EH (cell line): Measurements from ENCODE around the gene MICOS13.

Experiments used
- DNase-seq: peaks from one replicate; pipeline ENCODE4 v3.0.0-alpha.2; 2015; ENCODE audit warnings: low read depth

MICOS13 gene

DNA sequence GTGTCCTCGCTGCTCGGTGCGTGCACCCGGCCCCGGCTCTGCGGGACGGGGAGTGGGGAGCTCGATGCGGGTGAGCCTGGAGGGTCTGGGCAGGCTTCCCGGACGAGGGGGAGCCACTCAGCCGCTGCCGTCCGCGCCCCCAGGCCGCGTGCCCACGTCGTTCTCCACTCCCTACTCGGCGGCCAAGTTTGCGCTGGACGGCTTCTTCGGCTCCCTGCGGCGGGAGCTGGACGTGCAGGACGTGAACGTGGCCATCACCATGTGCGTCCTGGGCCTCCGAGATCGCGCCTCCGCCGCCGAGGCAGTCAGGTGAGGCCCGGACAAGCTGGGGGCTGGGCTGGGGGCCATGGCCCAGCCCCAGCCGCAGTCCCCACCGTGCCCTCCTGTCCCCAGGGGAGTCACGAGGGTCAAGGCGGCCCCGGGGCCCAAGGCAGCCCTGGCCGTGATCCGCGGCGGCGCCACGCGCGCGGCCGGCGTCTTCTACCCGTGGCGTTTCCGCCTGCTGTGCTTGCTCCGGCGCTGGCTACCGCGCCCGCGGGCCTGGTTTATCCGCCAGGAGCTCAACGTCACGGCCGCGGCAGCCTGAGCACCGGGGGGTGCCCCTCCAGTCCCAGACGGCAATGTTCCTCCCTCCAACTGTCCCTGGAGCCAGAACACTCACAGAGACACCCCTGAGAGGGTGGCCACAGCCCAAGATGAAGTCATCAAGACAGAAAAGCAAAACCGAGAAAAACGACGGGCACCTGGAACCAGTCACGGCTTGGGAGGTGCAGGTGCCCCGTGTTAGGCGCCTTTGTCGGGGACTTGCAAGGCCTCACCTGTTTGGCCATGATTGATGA lies 7.3 kb upstream of the MICOS13 start:
- no peak for DNase-seq

DNA sequence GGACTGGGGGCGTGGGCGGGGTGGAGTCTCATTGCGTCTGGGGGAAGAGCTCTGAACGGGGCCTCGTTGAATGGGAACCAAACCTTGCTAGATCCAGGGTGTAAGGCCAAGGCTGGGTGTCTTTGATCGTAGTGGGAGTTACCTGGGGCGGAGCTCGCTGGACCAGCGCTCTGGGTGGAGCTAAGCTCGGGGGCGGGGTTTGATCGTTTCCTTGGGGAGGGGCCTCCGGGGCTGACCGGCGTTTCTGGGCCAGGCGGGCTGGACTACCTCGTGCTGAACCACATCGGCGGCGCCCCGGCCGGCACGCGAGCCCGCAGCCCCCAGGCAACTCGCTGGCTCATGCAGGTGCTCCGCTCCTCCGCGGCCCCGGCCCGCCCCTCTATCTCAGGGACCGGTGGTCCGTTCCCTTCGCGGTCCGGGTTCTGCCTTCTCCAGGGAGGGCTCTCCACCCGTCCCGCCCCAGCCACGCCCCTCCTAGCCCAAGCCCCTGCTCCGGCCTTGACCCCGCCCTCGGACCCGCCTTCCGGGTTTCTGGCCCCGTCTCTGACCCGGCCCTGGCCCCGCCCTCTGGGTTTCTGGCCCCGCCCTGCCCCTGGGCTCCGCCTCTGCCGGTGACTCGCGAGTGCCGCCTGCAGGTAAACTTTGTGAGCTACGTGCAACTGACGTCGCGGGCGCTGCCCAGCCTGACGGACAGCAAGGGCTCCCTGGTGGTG lies 6.5 kb upstream of the MICOS13 start:
- DNase-seq = peak; percentile 95

DNA sequence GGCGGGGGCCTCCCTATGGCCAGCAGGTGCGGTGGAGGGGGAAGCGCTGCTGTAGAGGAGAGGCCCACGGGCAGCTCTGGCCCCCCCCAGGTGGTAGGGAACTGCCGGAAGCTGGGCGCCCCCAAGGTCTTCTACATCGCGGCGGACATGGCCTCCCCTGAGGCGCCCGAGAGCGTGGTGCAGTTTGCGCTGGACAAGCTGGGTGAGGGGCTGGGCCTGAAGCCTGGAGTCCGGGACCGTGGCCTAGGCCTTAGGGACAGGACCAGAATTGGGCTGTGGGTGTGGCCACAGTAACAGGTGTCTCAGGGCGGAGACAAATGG lies 6.0 kb upstream of the MICOS13 start:
- DNase-seq = no peak

DNA sequence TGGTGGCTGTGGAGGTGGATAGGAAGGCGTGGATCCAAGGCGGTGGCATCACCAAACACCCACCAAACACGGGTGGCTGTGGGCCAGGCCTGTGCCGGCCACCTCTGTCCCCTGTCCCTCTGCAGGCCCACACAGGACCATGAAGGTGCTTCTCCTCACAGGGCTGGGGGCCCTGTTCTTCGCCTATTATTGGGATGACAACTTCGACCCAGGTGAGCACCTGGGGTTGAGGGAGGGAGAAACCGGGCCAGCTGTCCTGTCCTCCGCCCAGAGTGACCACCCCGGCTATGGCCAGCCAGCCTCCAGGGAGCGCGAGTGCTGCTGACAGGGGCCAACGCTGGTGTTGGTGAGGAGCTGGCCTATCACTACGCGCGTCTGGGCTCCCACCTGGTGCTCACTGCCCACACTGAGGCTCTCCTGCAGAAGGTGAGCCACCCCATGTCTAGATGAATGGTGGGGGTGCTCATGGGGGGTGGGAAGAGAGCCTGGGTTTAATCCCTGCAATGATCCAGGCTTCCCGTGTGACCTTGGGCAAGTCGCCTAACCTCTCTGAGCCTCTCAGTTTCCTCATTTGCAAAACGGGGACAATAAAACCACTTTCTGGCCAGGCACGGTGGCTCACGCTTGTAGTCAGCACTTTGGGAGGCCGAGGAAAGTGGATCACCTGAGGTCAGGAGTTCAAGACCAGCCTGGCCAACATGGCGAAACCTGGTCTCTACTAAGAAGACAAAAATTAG lies 4.5 kb upstream of the MICOS13 start:
- no peak for DNase-seq

DNA sequence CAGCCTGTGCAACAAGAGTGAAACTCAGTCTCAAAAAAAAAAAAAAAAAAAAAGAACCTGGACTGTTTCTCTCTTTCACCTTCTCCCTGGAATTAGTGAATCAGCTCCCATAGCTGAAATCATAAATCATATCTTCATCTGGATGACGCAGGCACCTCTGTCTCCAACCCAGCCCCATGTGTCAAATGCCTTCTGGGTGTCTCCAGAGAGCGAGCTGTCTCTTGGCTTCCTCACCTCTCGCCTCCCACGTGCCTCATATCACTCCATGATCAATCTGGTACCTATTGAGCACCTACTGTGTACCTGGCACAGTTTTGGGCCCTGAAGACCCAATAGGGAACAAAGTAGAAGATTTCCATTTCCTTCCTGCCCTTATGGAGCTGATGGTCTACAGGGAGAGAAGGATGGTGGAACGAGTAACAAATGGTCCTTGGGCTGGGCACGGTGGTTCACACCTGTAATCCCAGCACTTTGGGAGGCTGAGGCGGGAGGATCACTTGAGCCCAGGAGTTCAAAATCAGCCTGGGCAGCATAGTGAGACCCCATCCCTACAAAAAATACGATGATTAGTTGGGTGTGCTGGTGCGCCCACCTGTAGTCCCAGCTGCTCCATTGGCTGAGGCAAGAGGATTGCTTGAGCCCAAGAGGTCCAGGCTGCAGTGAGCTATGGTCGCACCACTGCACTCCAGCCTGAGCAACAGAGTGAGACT lies 3.0 kb upstream of the MICOS13 start:
- no peak for DNase-seq

DNA sequence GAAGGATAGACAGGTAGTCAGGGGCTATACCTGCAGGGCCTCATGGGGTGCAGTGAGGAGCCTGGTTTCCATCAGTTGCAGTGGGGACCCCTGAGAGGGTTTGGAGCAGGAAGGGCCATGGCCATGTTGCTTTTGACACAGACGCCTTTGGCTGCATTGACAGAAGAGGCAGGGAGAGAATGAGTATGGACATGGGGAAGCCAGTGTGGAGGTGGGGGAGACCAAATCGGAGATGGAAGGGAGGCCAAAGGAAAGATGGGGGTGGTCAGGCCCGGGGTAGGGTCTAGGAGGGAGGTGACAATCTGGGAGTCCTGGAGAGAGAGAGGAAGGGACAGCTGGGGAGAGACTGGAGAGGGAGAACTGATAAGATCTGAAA lies 1.8 kb upstream of the MICOS13 start:
- no peak for DNase-seq

DNA sequence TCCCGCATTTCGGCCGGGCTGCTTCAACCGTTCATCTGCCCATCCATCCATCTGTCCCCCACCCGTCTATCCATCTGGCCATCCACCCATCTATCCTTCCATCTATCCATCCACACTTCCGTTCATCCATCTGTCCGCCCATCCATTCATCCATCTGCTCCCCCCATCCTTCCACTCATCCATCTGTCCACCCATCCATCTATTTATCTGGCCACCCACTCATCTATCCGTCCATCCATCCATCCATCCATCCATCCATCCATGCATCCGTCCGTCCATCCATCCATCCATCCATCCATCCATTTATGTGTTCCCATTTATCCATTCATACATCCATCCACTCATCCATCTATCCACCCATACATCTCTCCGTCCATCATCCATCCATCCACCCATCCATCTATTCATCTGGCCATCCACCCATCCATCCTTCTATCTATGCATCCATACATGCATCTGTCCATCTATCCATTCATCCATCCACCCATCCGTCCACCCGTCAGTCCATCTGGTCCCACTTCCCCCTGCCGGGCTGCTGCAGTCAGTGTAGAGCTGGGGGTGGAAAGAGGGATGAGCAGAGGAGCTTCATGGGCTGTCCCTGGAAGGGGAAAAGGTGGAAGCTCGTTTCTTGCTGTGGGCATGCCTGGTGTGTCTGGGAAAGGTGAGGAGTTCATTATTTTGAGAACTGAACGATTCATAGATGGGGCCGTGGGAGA lies 1.2 kb upstream of the MICOS13 start:
- DNase-seq = no peak

DNA sequence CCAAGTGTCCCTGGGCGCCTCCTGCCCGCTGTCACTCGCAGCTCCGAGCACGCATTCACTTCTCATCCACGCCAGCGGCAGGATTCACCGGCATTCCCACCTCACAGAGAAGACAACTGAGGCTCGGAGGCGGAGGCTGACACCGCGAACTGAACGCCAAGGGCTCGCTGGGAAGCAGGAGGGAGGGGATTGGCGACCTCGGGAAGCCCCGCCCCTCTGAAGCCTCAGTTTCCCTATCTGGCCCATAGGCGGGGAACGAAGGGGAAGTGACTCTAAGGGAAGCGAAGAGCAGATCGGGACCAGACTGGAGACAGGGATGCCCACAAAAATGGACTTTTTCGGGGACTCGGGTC lies 256 bp downstream of the MICOS13 start:
- DNase-seq = peak; percentile 45

DNA sequence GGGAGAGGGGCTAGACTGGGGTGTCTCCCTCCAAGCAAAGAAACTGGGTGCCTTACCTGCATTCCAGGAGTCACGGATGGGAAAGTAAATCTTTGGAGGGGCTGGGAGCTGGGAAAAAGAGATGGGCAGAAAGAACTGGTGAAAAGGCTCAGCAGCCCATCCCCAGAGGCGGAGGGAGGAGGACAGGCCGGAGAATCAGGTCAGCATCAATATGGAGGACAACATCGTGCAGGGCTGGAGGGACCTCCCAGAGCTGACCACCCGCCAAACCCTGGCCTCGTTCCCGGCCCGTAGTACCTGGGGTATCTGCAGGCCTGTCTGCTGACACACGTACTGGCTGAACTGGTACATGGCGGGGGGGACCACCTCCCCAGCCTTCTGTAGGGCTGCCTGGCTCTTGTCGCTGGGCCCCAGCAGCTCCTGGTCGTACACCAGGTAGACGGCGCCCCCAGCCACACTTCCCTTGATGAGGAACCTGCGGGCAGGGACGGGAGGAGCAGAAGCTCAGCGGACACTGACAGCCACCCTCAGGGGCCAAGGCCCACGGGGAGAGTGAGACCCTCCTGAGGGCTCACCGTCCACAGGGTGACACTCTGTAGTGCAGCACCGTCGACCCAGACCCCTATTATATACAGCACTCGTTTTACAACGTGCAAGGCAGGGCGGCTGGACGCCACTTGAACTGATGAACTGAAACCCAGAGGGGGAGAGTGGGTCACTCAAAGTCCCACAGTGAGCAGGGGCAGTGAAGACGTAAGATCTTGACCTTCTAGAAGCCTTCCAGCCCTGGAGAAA lies 830 bp downstream of the MICOS13 start:
- DNase-seq = no peak

DNA sequence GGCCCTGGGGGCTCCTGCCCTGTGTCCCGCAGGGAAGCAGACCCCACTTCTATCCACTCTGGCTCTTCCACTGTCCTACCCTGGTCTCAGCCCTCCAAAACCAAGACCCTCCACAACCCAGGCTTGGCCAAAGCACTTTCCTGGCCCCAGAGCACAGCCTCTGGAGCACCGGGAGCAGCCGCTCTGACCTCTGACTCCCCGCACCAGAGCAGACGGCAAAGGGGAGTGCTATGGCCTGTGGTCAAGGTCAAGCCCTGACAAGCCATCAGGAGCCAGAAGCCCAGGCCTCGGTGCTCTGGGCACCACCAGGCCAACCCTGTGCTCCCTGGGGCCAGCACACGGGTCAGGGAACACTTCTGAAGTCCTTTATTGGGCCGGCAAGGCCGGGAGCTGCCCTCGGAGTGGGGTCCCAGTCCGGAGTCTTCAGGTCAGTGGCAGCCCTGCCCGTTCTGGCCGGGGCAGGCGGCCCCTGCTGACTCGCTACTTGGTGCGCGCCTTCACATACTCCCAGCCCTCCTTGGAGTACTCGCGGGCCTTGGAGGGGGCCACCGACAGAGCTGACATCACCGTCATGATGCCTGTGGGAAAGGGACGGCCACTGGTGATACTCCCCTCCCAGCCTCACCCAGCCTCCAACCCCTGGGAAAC lies 2.1 kb downstream of the MICOS13 start:
- no peak for DNase-seq

DNA sequence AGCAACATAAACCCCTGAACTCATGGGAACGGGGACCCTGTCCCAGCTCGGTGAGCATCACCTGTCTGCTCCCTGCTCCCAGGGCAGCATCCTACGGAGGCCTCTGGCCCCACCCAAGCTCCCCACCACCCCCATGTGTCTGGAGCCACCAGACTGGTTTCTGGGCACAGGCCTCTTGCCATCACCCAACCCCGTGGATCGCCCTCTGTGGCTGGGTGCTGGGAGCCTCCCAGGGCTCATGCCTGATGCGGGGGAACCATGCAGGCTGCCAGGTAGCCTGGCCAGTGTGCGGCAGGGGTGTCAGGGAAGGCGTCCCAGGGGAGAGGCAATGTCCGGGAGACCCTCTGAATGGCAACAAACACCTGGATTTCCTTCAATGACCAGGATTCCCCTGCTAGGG lies 2.7 kb downstream of the MICOS13 start:
- DNase-seq = no peak

DNA sequence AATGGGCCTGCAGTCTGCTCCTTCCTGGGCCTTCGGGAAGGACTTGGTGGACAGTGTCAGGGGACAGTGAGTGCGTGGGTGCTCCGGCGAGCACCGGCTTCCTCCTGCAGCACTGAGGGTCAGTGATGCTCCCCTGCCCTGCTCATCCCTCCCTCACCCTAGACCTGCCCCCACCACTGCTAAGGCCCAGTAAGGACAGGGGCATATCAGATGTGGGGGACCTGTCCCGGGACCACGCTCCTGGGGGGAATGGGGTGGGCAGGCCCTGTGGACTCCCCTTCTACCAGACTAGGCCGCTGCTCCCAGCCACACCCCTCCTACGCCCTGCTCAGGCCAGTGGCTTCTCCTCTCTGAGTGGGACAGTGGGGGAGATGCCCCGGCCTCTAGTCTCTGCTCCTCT lies 3.2 kb downstream of the MICOS13 start:
- DNase-seq = no peak

DNA sequence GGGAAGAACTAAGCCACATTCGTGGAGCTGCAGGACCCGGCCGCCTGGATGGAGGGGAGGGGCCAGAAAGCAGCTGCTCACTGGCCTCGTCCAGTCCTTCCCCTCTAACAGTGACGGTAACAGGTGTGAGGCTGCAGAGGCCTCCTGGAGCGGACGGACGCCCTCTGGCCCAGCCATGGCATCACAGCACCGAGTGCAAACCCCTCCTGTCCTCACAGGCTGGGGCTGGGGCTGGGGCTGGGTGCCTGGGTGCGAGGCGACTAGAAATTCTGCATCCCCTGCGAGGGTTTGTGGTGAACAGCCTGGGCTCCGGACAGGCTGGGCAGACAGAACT lies 3.6 kb downstream of the MICOS13 start:
- DNase-seq = no peak

DNA sequence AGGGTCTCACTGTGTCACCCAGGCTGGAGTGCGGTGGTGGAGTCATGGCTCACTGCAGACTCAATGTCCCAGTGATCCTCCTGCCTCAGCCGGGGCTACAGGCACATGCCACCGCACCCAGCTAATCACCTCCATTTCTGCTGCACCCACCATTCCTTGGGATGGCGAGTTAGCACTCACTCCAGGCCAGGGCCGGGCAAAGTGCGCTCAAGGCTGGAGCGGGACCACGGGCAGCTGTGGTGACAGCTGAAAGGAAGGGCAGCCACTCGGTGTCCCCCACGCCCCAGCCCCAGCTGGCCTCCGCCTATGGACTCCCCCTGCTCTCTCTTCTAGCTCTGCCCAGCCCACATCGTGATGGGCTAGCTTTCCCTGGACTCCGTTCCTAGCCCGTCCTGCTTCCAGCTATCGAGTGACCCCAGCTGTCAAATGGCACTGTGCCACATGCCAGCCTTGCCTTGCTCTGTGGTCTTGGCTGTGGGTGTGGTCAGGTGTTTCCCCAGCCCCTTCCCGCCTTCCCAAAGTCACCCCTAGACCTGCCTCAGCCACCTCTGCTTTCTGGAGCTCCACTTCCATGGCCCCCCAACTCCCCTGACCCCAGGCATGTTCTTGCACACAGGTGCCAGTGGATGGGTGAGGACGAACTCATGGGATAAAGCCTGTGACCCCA lies 4.1 kb downstream of the MICOS13 start:
- no peak for DNase-seq

DNA sequence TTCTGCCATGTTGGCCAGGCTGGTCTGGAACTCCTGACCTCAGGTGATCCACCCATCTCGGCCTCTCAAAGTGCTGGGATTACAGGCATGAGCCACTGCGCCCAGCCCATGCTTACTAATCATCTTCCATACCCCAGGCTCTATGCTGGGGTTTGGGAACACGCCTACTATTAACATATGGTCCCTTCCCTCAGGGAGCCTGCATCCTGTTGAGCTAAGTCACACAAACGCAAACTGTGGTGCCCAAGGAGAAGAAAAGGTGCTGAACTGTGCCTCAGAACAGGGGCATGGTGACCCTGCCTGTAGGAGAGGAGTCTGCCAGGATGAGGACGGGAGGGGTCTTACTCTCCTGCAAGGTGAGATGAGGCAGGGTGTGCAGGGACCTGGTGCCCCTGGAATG lies 5.6 kb downstream of the MICOS13 start:
- no peak for DNase-seq

DNA sequence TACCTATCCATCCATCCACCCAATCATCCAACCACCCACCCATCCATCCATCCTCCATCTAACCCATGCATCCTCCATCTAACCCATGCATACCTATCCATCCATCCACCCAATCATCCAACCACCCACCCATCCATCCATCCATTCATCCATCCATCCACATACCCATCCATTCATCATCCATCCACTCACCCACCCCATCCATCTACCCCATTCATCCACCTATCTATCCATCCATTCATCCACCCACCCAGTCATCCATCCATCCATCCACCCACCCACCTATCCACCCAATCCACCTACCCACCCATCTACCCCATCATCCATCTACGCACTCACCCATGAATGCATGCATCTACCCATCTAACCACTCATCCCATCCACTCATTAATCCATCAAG lies 6.6 kb downstream of the MICOS13 start:
- no peak for DNase-seq

DNA sequence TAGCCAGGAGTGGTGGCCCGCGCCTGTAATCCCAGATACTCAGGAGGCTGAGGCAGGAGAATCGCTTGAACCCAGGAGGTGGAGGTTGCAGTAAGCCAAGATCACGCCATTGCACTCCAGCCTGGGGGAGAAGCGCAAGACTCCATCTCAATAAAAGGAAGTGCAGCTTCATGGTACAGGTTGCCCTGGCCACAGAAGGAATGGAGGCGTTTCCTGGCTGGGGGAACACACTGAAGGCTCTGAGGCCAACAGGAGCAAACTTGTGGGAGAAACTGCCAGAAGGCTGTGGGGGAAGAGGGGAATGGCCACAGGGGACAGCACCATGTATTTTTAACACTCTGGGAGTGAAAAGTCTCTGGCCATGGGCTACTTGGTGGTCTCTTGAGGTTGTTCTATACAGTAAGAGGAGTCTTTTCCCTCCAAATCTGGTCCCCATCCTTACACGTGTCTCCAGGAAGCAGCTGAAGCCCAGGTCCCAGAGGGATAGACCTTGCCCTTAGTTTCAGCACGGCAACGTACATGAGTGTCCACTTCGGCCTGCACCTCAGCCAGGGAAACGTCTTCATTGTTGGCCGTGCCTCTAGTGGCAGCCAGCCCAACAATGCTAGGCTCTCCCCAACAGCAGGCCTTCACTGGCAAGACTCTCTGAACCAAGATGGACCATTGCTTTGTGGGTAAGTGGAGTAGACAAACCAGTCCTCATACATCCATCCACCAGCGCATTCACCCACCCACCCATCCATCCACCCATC lies 7.4 kb downstream of the MICOS13 start:
- no peak for DNase-seq

DNA sequence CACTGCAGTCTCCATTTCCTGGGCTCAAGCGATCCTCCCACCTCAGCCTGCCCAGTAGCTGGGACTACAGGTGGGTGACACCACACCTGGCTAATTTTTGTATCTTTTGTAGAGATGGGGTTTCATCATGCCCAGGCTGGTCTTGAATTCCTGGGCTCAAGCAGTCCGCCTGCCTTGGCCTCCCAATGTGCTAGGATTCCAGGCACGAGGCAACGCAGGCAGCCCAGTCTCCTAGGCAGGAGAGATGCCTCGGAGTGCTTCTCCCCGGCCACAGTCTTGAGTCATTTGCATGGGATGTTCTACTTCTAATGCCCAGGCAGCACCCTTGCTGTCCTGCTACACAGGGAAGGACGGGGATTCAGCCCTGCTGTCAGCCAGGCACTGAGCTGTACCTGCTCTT lies 8.7 kb downstream of the MICOS13 start:
- no peak for DNase-seq

DNA sequence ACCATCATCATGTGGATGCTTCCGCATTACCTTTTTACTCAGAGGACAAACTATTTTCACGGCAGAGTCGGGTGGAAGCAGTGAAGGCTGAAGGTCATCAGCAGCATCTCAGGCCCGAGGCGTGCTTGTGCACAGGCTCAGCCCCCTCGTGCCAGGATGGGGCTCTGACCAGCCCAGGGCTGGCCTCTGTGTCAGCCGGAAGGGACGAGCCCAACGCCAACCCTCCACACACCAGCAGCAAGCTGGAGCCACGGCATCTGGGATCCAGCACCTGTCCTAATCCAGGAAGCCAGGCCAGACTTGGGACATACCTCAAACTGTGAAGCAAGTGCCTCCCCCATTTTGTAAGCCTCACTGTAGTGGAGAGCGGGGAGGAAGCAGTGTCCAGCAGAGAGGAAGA lies 11.1 kb downstream of the MICOS13 start:
- DNase-seq = no peak
